H1 (cell line): ENCODE measurements around the gene PHTF2. TPM values are rescaled to one million over a fixed set of nuclear protein-coding genes. Genes with fewer than 3 reads are reported as not detected.

Experiments
- CTCF ChIA-PET: fragments of 300-600 bp; sonication (Branson Sonifier 250); formaldehyde crosslinking; loops from one replicate; lab custom pipeline; 2021; ENCODE audit not compliant: partially characterized antibody; lab: Charles Lee
- POLR2A ChIA-PET: fragments of 300-600 bp; sonication (Branson Sonifier 250); formaldehyde crosslinking; loops from one replicate; lab custom pipeline; 2021; ENCODE audit warnings: inconsistent platforms; ENCODE audit not compliant: partially characterized antibody; lab: Charles Lee
- DNase-seq, 2 experiments: peaks; one replicate each; pipeline versions ENCODE4 v3.0.0 to v3.0.0-alpha.2; 2010 to 2022; ENCODE audit warnings: low spot score in 2 of 2, low read depth in 1 of 2, mixed read lengths in 1 of 2
- FAIRE-seq: peaks from 2 replicates; lab custom pipeline; 2011; peaks lifted over from hg19 to GRCh38; lab: Jason Lieb, UNC
- H2AFZ ChIP-seq: 2 replicates; pipeline ENCODE4 v1.8.1; 2012; ENCODE audit warnings: low read length, inconsistent platforms
- H2AK5ac ChIP-seq: 2 replicates; pipeline ENCODE4 v1.6.1; 2013; ENCODE audit warnings: low read depth, low read length
- H2BK120ac ChIP-seq: replicated peaks from 2 replicates; pipeline ENCODE3; 2013; ENCODE audit warnings: low read depth, low read length, inconsistent platforms
- H2BK12ac ChIP-seq: 2 replicates; pipeline ENCODE4 v1.6.1; 2013; ENCODE audit warnings: low read depth, low read length
- H2BK15ac ChIP-seq: 2 replicates; pipeline ENCODE4 v1.6.1; 2013; ENCODE audit warnings: low read length
- H2BK20ac ChIP-seq: 2 replicates; pipeline ENCODE4 v1.6.1; 2013; ENCODE audit warnings: low read length
- H2BK5ac ChIP-seq: 2 replicates; pipeline ENCODE4 v1.6.1; 2013; ENCODE audit warnings: low read depth, low read length
- H3K14ac ChIP-seq: 2 replicates; pipeline ENCODE4 v1.6.1; 2013; ENCODE audit warnings: inconsistent platforms; ENCODE audit not compliant: insufficient read length
- H3K18ac ChIP-seq: 2 replicates; pipeline ENCODE4 v1.6.1; 2013; ENCODE audit warnings: low read length; ENCODE audit errors: extremely low read depth
- H3K23ac ChIP-seq: 2 replicates; pipeline ENCODE4 v1.6.1; 2013; ENCODE audit warnings: inconsistent platforms; ENCODE audit not compliant: insufficient read length
- H3K23me2 ChIP-seq: 2 replicates; pipeline ENCODE4 v1.6.1; 2013; ENCODE audit warnings: low read depth, low read length
- H3K27ac ChIP-seq: 2 replicates; pipeline ENCODE4 v1.6.1; 2011; ENCODE audit warnings: low read depth, low read length, inconsistent platforms
- H3K27me3 ChIP-seq, 4 experiments: replicated peaks in 1 of 4; 1 replicate in 1 of 4; 2 replicates in 3 of 4; pipeline versions ENCODE4 v1.6.1 to v1.8.1; 2011 to 2013; ENCODE audit warnings: low read length in 3 of 4, mild to moderate bottlenecking in 3 of 4, inconsistent platforms in 2 of 4, mixed read lengths in 2 of 4, moderate library complexity in 1 of 4; ENCODE audit not compliant: control insufficient read depth in 3 of 4, insufficient read depth in 3 of 4; ENCODE audit errors: extremely low read depth in 1 of 4
- H3K36me3 ChIP-seq, 4 experiments: 2 replicates each; pipeline versions ENCODE4 v1.6.1 to v1.8.1; 2011 to 2013; ENCODE audit warnings: mild to moderate bottlenecking in 4 of 4, low read length in 3 of 4, moderate library complexity in 2 of 4, control low read depth in 1 of 4, inconsistent platforms in 1 of 4; ENCODE audit not compliant: insufficient read depth in 4 of 4, control insufficient read depth in 2 of 4
- H3K4ac ChIP-seq: replicated peaks from 2 replicates; pipeline ENCODE3; 2013; ENCODE audit warnings: low read length, low read depth, mixed read lengths, inconsistent platforms; ENCODE audit not compliant: insufficient read length
- H3K4me1 ChIP-seq, 4 experiments: replicated peaks in 1 of 4; 1 replicate in 1 of 4; 2 replicates in 3 of 4; pipeline versions ENCODE4 v1.6.1 to v1.8.1; 2011 to 2013; ENCODE audit warnings: low read length in 3 of 4, inconsistent platforms in 2 of 4, mixed read lengths in 1 of 4; ENCODE audit not compliant: insufficient read depth in 4 of 4, control insufficient read depth in 3 of 4
- H3K4me2 ChIP-seq, 2 experiments: 2 replicates each; pipeline versions ENCODE4 v1.6.1 to v1.8.1; 2011 to 2013; ENCODE audit warnings: low read depth in 2 of 2, low read length in 2 of 2, control low read depth in 1 of 2, inconsistent platforms in 1 of 2, mild to moderate bottlenecking in 1 of 2; ENCODE audit not compliant: insufficient read depth in 1 of 2
- H3K4me3 ChIP-seq, 4 experiments: fragments of 200-600, 300-600 bp in 1 of 4; sonication (generic), shearing (Covaris generic), sonication (Bioruptor Twin) in 1 of 4; 2 replicates each; pipeline versions ENCODE4 v1.5.1 to v1.8.1; 2011 to 2016; ENCODE audit warnings: low read length in 4 of 4, low read depth in 3 of 4, control low read depth in 2 of 4, inconsistent platforms in 2 of 4, mild to moderate bottlenecking in 2 of 4, mixed read lengths in 1 of 4, moderate library complexity in 1 of 4; ENCODE audit not compliant: insufficient read depth in 2 of 4; ENCODE audit errors: extremely low read depth in 1 of 4
- H3K56ac ChIP-seq: replicated peaks from 2 replicates; pipeline ENCODE3; 2013; ENCODE audit warnings: low read depth, mild to moderate bottlenecking, mixed read lengths, low read length, inconsistent platforms; ENCODE audit not compliant: insufficient read length
- H3K79me1 ChIP-seq: 2 replicates; pipeline ENCODE4 v1.6.1; 2013; ENCODE audit warnings: low read depth, low read length, control low read depth
- H3K79me2 ChIP-seq, 2 experiments: 2 replicates each; pipeline versions ENCODE4 v1.6.1 to v1.8.1; 2012 to 2013; ENCODE audit warnings: low read length in 2 of 2, mild to moderate bottlenecking in 2 of 2, inconsistent platforms in 1 of 2; ENCODE audit not compliant: insufficient read depth in 2 of 2, control insufficient read depth in 1 of 2
- H3K9ac ChIP-seq, 4 experiments: replicated peaks in 1 of 4; 1 replicate in 1 of 4; 2 replicates in 3 of 4; pipeline versions ENCODE4 v1.6.1 to v1.8.1; 2011 to 2013; ENCODE audit warnings: low read depth in 3 of 4, low read length in 3 of 4, control low read depth in 2 of 4, mild to moderate bottlenecking in 2 of 4, moderate library complexity in 2 of 4, inconsistent platforms in 1 of 4; ENCODE audit errors: extremely low read depth in 1 of 4
- H3K9me3 ChIP-seq, 2 experiments: 2 replicates each; pipeline versions ENCODE4 v1.6.1 to v1.8.1; 2012 to 2013; ENCODE audit warnings: mild to moderate bottlenecking in 2 of 2, moderate library complexity in 2 of 2, control low read depth in 1 of 2, inconsistent platforms in 1 of 2, low read depth in 1 of 2, low read length in 1 of 2, mixed read lengths in 1 of 2; ENCODE audit not compliant: insufficient read depth in 2 of 2
- H4K20me1 ChIP-seq, 2 experiments: replicated peaks in 1 of 2; 2 replicates each; pipeline versions ENCODE3 to v1.8.1; 2011 to 2013; ENCODE audit warnings: inconsistent platforms in 2 of 2, low read length in 2 of 2, mild to moderate bottlenecking in 1 of 2; ENCODE audit not compliant: insufficient read depth in 2 of 2, control insufficient read depth in 1 of 2
- H4K5ac ChIP-seq: 2 replicates; pipeline ENCODE4 v1.6.1; 2013; ENCODE audit warnings: low read length, low read depth, mixed read lengths, inconsistent platforms; ENCODE audit not compliant: insufficient read length
- H4K8ac ChIP-seq: 2 replicates; pipeline ENCODE4 v1.8.0; 2013; ENCODE audit warnings: mild to moderate bottlenecking, moderate library complexity, low read length, inconsistent platforms; ENCODE audit not compliant: insufficient read depth; ENCODE audit errors: extremely low read depth
- H4K91ac ChIP-seq: replicated peaks from 2 replicates; pipeline ENCODE3; 2013; ENCODE audit warnings: low read length, mixed read lengths, inconsistent platforms; ENCODE audit not compliant: insufficient read length
- BACH1 ChIP-seq: IDR thresholded peaks from 2 replicates; pipeline ENCODE4 v1.6.1; 2012; ENCODE audit warnings: low read length, improper control_type of control experiment
- CBX5 ChIP-seq: fragments of 300-800, 300-1000 bp; sonication (generic); IDR thresholded peaks from 2 replicates; pipeline ENCODE4 v1.7.1; 2016; ENCODE audit warnings: antibody characterized with exemption, low read length, low read depth
- CEBPB ChIP-seq: IDR thresholded peaks from 2 replicates; pipeline ENCODE4 v1.6.1; 2012; ENCODE audit warnings: low read depth, low read length
- PHF8 ChIP-seq: fragments of 200-600 bp; sonication (generic); conservative IDR thresholded peaks from 2 replicates; pipeline ENCODE4 v1.7.1; 2012; ENCODE audit warnings: low read depth, mild to moderate bottlenecking, inconsistent platforms, low read length, moderate library complexity
- RNF2 ChIP-seq: fragments of 200-900, 300-1000 bp; sonication (generic); IDR thresholded peaks from 2 replicates; pipeline ENCODE4 v1.7.1; 2016; ENCODE audit warnings: borderline replicate concordance, low read depth, mild to moderate bottlenecking, antibody characterized with exemption, low read length; ENCODE audit not compliant: poor library complexity, severe bottlenecking; ENCODE audit errors: missing control alignments
- SIX5 ChIP-seq: IDR thresholded peaks from 2 replicates; pipeline ENCODE4 v1.6.1; 2011; ENCODE audit warnings: mild to moderate bottlenecking, low read depth, low read length
- whole genome bisulfite sequencing, 2 experiments: shearing (Covaris generic) in 1 of 2; methylation state at CpG; one replicate each; pipeline versions ENCODE4 v1.1.6 to v1.1.7; 2013 to 2015; ENCODE audit warnings: low lambda C conversion rate in 2 of 2, mixed read lengths in 2 of 2, inconsistent platforms in 1 of 2, low coverage in 1 of 2, missing lambda C conversion rate in 1 of 2; ENCODE audit not compliant: insufficient replicate concordance in 2 of 2, insufficient coverage in 1 of 2, insufficient read length in 1 of 2; ENCODE audit errors: extremely low coverage in 1 of 2, missing lambda C conversion rate in 1 of 2; 5-methylcytosine and 5-hydroxymethylcytosine counted together
- polyA plus RNA-seq, 7 experiments: library from polyadenylated mRNA; depleted of rRNA in 3 of 7; stranded (reverse) in 5 of 7; unstranded in 2 of 7; fragments of >200 nt in 5 of 7; fragments of 200-250 nt in 2 of 7; gene quantifications; 1 replicate in 5 of 7; 2 replicates in 1 of 7; 4 replicates in 1 of 7; pipeline versions ENCODE4 v1.2.1 to v1.2.3, GENCODE V29; 2011 to 2013; ENCODE audit warnings: missing spikeins in 2 of 7, mixed read lengths in 2 of 7
- total RNA-seq: library from RNA; stranded (reverse); fragmentation: NEBNext Ultra II Directional; extraction: Animal tissue kit (Norgen Biotek cat#: 25700); gene quantifications from 2 replicates; pipeline ENCODE4 v1.2.1, GENCODE V29; 2021

PHTF2 gene
- total and polyA plus RNA-seq, 2 of the 8 experiments (the other 6 are each of a cell fraction or from before 2014, with no cell fraction given): 9.0 to 25.4 TPM

DNA sequence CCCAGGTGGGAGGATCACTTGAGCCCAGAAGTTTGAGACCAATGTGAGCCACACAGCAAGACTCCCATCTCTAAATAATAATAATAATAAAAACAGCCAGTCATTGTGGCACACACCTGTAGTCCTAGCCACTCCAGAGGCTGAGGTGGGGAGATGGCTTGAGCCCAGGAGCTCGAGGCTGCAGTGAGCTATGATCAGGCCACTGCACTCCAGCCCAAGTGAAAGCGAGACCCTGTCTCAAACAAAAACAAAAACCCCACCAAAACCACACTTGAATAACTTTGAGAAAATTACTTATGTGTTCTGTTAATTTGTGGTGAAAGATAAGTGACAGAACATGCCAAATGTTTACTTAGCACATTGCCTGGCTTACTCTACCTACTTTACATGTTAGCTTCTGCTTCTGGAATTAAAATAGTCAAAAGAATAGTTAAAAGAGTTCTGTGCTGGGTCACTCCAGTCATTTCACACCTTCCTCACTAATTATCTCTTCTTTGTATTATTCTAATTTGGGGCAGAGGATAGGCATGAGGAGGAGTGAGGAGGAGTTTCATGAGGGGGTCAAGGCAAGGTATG is 10.2 kb upstream of the PHTF2 start:
- H2BK20ac ChIP-seq: no peak overlapping the region
- no peak for TF ChIP-seq CBX5
- no peak for TF ChIP-seq RNF2
- TF ChIP-seq BACH1: no peak
- no peak for TF ChIP-seq CEBPB
- no peak for TF ChIP-seq SIX5
- no peak for TF ChIP-seq PHF8
- H3K4me2 ChIP-seq: no peak overlapping the region
- H4K20me1 ChIP-seq: no peaks in the 10 kb centered on the region
- DNase-seq (no peak), FAIRE-seq (no peak)
- no peak overlapping the region for H2BK120ac ChIP-seq
- no peak overlapping the region for H4K5ac ChIP-seq
- CTCF ChIA-PET: interaction anchor here (0.6 to 1.1 kb wide), 3 partner anchors 12 to 222 kb away, joined by 3 read pairs; no protein-coding TSS in a partner anchor
- POLR2A ChIA-PET: interaction anchor here (0.7 to 1.2 kb wide), 3 partner anchors 9 to 23 kb away, joined by 3 to 5 read pairs (median 3); partner anchors contain the start of genes PHTF2 and TMEM60
- no peak overlapping the region for H3K14ac ChIP-seq
- no peak overlapping the region for H3K56ac ChIP-seq
- H3K79me1 ChIP-seq: no peaks in the 10 kb centered on the region
- H3K4me3 ChIP-seq: no peak overlapping the region
- no peak overlapping the region for H2AFZ ChIP-seq
- no peaks in the 10 kb centered on the region for H3K23me2 ChIP-seq
- H2BK15ac ChIP-seq: no peak overlapping the region
- H2AK5ac ChIP-seq: no peak overlapping the region
- H4K8ac ChIP-seq: no peak overlapping the region
- H2BK5ac ChIP-seq: no peak overlapping the region
- no peak overlapping the region for H4K91ac ChIP-seq
- H3K4ac ChIP-seq: no peak overlapping the region
- H3K9ac ChIP-seq: no peak overlapping the region
- no peaks in the 10 kb centered on the region for H3K9me3 ChIP-seq
- no peaks in the 10 kb centered on the region for H3K27me3 ChIP-seq
- WGBS, 2 experiments: 94% methylated on average over 2 of the region's 2 CpGs; no CpG with 5 or more reads in 1 of the 2 experiments
- H3K23ac ChIP-seq: no peak overlapping the region
- H3K79me2 ChIP-seq: no peaks in the 10 kb centered on the region
- no peaks in the 10 kb centered on the region for H3K4me1 ChIP-seq
- H3K27ac ChIP-seq: no peak overlapping the region
- H3K18ac ChIP-seq: no peak overlapping the region
- no peaks in the 10 kb centered on the region for H3K36me3 ChIP-seq
- no peak overlapping the region for H2BK12ac ChIP-seq
